ENCODE measurements around the gene GRIN2C.

The GRIN2C gene

DNA sequence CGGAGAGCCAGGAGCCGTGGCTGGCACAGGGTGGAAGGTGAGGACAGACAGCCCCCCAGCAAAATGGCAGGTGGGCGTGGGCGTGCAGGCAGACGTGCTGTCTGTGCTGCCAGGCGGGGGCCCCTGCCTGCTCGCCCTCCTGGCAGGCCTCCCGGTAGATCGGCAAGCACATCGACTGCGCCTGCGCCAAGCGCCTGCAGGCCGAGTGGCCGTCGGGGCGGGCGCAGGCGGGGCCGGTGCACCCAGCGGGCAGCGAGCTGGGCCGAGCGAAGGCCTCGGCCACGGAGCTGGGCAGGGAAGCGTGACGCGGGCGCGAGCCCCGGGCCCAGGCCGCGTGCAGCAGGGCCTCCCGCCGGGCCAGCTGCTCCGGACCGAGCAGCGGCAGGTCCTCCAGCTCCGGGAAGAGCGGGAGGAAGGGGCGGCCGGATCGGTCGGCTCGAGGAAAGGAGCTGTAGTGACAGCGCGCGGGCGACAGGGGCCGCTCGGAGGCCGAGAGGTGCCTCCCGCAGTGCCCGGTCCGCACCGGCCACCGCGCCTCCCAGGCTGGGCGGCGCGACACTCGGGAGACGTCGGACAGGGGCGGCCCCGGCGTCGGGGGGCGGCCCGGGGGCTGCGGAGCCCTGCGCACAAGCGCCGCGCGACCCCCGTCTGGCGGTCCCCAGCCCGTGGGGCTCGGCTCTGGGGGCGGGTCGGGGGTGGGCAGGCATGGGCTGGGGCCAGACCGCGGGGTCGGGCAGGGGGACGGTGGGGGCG lies 16.9 kb downstream of the GRIN2C start:
- DNase-seq = peak; percentile 50 to 72

DNA sequence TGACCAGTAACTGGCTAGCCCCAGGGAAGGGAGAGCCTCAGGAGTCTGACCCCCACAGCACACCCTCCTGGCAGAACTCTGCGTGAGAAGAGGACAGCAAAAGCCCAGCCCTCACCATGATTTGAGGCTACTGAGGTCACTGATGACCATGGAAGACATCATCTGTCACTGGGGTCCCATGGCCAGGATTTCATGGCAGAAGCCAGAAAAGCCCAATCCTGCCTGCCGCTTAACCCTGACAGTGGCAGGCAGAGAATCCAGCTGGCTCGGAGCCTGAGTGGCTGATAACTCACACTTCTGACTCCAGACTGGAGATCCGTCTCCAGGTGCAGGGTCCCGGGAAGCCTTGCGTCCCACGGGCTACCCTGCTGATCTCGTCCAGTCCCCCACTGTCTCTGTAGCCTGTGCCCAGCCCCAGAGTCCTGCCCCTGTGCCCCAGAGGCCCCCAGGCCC lies 17.5 kb downstream of the GRIN2C start:
- DNase-seq = no peak

DNA sequence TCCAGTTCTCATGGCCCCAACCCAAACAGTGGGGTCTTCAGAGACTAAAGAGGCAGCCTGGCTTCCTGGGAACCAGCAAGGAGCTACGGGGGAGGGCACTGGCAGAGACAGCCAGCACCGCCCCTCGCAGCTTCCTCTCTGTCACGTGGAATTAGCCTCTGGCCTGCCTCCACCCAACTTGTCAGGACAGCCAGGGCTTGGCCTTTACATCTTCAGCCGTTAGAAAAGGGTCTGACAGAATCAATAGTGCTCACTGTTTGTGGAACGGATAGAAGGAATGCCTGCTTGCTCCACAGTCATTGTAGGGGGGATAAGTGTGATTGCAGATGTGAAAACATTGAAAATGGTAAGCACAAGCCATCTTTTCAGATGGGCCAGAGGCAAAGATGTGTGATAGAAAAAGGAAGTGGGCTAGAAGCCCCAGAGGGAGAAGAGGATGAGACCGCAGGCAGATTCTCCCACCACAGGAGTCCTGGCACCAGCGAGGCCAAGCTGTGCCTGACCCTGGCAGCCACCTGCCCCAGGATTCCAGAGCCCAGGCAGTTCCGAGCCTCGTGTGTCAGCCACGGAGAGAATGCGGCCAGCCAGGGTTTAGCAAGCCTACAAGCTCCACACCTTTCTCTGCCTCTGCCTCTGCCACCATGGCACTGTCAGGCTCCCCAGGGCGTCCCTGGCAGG lies 18.6 kb downstream of the GRIN2C start:
- DNase-seq = no peak

GRCh38 chr17:74839990-74840852 lies 19.5 kb downstream of the GRIN2C start:
- no peak for DNase-seq

- DNase-seq = no peak
These were observed 21.4 kb downstream of the GRIN2C start for GRCh38 chr17:74838274-74838673.

GRCh38 chr17:74836691-74837467 lies 22.8 kb downstream of the GRIN2C start:
- DNase-seq = no peak

DNA sequence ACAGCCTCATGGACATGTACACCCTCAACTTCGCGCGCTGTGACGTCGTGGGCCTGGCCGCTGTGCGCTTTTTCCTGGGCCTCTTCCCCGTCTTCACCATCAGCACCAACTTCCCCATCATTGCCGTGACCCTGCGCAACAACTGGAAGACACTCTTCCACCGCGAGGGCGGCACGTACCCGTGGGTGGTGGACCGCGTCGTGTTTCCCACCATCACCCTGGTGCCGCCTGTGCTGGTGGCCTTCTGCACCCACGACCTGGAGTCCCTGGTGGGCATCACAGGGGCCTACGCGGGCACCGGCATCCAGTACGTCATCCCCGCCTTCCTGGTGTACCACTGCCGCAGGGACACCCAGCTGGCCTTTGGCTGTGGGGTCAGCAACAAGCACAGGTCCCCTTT lies 23.5 kb downstream of the GRIN2C start:
- no peak for DNase-seq

GRCh38 chr17:74833501-74834377 lies 25.9 kb downstream of the GRIN2C start:
- no peak for DNase-seq

- DNase-seq = no peak
These were observed 27.3 kb downstream of the GRIN2C start for GRCh38 chr17:74832421-74832820.

DNA sequence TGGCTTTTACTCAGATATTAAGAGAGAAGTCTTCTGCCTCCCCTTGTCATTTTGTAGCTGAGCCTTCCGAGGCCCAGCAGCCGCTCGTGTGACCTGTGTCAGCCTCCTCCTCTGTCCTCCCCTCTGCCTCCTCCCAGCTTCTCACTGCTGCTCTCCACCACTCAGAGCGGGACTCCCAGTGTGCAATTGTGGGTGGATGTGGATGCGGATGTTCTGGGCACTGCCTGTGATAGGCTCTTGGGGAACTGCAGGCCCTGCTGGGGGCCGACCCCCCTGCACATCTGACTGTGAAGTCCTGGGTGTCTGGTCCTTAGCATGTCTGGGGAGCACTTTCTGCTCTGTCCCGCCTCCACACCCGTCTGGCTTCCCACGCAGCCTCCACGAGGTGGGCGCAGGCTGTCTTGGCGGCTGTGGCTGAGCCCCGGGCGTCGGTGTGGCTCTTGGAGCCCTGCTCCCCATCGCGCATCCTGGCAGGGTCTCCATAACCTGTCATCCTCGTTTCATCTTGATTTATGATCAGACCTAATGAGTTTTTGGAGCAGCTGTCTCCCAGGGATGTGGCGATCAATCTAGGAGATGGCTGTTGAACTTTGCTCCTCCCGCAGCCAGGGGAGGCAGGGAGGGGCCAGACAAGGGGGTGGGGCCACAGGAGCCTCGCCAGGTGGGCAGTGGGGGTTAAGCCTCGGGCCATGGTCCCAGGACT lies 28.1 kb downstream of the GRIN2C start:
- no peak for DNase-seq

DNA sequence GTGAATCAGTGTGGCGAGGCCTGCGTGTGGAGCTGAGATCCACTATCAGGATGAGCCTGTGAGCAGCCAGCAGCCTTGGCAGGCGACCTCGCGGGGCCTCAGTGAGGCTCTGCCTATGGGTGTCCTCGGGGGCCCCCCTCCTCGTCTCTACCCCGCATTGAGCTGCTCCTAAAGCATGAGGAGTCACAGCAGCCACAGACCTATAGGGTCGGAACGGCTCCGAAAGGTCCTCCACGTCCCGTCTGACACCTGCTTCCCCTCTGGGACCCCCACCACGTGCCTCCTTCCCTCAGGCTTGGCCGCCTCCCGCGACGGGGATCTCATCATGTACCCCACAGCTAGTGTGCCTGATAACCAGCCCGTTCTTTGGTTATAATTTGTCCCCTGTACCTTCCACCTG lies 28.8 kb downstream of the GRIN2C start:
- DNase-seq = no peak

DNA sequence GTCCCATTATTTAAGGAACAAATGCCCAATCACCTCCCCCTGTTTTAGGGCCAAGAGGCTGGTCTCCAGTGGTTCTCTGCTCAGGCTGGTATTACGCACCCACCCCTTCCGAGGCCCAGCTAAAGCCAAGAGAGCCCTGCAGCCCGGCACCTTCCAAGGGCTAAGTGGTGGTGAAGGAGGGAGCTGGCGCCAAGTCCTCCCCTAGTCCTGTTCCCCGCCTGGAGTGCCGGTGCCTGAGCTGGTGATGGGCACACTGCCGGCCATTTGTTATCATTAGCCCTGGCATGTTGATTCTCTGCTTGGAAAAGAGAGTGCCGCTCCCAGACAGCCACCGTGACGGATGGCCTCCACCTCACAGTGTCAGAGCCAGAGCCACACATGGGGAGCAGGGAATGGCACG lies 31.9 kb downstream of the GRIN2C start:
- DNase-seq = no peak

- DNase-seq = peak in 1 of 2 experiments; percentile 36
These were observed 33.5 kb downstream of the GRIN2C start for GRCh38 chr17:74825952-74826719.

DNA sequence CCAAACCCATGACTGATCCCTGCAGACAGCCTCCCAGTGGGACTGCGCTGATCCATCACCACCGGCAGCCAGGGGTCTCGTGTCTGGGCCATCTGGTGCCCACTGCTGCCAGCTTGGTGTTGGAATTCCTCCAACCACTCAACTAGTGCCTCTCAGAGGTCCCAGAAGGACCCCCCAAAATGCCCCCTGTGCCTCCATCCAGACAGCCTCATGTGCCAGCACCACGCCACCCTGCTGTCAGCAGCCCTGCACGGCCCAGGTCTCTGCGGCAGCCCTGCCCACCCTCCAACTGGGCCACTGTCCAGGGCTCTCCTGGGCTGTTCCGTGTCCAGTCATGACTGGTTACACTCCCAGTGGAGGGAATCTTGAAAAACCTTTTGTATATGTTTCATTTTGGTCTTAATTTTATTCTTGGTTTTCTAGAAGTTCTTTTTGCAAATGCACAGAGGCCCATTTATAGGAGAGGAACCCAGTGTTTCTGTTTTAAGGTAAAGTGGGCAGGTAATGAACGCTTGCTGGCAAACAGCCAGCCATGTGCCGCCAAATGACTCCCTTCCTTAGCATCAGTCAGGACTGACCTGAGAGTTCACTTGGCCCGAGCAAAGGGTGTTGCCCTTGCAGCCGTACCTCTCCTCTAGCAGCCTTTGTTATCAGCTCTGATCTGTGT lies 34.6 kb downstream of the GRIN2C start:
- DNase-seq = no peak

GRCh38 chr17:74822939-74823367 lies 36.7 kb downstream of the GRIN2C start:
- no peak for DNase-seq

DNA sequence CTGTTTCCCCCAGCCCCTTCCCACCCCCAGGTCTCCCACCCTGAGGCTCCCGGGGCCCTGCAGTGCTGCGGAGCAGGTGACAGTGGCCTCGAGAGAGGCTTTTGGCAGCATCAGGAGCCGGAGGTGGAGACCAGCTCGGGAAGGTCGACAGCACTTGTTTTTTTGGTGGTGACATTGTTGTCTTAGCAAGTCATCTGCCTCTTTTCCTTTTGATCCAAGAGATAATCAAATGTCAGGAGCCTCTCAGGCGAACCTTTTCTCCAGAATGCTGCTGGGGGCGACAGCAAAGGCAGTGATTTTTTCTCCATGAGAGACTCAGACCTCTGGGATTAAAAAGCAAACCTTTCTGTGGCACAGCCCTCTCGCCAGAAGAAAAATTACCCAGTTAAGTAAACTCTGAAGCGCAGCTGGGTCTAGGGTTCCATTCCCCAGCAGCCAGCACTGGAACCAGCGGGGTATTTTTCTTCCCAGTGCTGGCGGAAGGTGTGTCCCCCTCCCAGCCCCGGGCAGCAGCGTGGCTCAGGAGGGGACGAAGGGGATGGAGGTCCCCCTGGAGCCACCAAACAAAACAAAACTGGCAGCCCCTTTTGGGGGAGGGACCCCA lies 37.2 kb downstream of the GRIN2C start:
- peak in 1 of 2 experiments; percentile 22 for DNase-seq

DNA sequence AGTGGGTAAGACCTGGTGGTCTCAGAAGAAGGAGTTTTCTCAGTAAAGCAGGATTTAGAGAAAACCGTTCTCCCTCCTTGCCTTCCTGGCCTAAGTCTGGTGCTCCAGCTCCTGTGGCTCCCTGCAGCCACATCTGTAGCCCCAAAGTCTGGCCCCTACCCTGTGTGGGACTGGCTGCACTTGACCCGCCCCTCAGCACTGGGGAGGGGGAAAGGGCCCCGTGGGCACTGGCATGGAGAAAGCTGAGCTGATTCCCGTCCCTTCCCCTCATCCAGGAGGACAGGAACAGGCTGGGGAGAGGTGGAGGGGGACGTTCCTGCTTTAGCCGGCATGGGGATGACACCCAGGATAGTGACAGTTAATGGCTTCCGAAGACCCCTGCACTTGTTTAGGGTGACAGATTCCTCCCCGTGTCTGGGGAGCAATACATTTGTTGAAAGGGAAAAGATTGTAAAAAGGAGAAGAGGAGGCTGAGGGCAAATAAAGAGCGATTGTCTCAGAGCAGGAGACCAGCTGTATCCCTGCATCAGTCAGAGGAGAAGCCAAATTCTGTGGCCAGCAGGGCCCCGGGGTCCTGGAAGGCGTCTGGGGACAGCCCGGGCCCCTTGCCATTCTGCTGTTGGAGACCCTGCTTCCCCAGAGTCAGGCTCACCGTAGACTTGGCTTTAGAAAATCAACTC lies 37.9 kb downstream of the GRIN2C start:
- DNase-seq = no peak

GRCh38 chr17:74819801-74820436 lies 39.8 kb downstream of the GRIN2C start:
- no peak for DNase-seq
